Right lobe of liver (tissue), 6 donors: Measurements from ENCODE around the gene DOP1B. TPM values are rescaled to one million over a fixed set of nuclear protein-coding genes. Genes with fewer than 3 reads are reported as not detected.
A peak's percentile ranks its signal among the peaks of the same experiment; 100 is the strongest.

Experiments
- ATAC-seq, 4 donors: fragments of 200-7000 bp; cut with Tn5 transposase; one replicate each; pipeline ENCODE4 v1.9.1; 2020; ENCODE audit warnings: mild to moderate bottlenecking in 4 of 4, moderate library complexity in 4 of 4
- DNase-seq, 3 donors: peaks; one replicate each; pipeline ENCODE4 v3.0.0-alpha.2; 2020
- H3K27ac ChIP-seq, 3 donors: fragments of 200-600 bp; one replicate each; pipeline ENCODE4 v1.8.0; 2022
- H3K27me3 ChIP-seq, 2 donors: fragments of 200-600 bp; one replicate each; pipeline ENCODE4 v1.8.0; 2022
- H3K36me3 ChIP-seq, 4 donors: fragments of 200-600 bp; sonication (generic) in 1 of 4; one replicate each; pipeline versions ENCODE4 v1.5.1 to v1.8.0; 2017 to 2022; ENCODE audit warnings: control low read depth in 1 of 4
- H3K4me1 ChIP-seq, 4 donors: fragments of 200-600 bp; sonication (generic) in 1 of 4; one replicate each; pipeline versions ENCODE4 v1.5.1 to v1.8.0; 2017 to 2022; ENCODE audit warnings: control low read depth in 1 of 4
- H3K4me3 ChIP-seq, 3 donors: fragments of 200-600 bp; one replicate each; pipeline ENCODE4 v1.8.0; 2022
- H3K9me3 ChIP-seq, 4 donors: fragments of 200-600 bp; sonication (generic) in 1 of 4; one replicate each; pipeline versions ENCODE4 v1.5.1 to v1.8.0; 2017 to 2022; ENCODE audit warnings: control low read depth in 1 of 4
- CTCF ChIP-seq, 4 donors: fragments of 200-600 bp in 3 of 4; fragments of 450-650 bp in 1 of 4; IDR thresholded peaks; one replicate each; pipeline versions ENCODE4 v1.5.1 to v1.8.0; 2016 to 2022; ENCODE audit warnings: antibody characterized with exemption in 4 of 4, mild to moderate bottlenecking in 2 of 4
- POLR2A ChIP-seq: fragments of 450-650 bp; IDR thresholded peaks from one replicate; pipeline ENCODE4 v1.6.1; 2017; ENCODE audit warnings: antibody characterized with exemption, mild to moderate bottlenecking
- WGBS: methylation state at CpG from one replicate; pipeline ENCODE4 v1.1.6; 2018; ENCODE audit warnings: low coverage, low lambda C conversion rate; ENCODE audit not compliant: insufficient coverage; ENCODE audit errors: missing lambda C conversion rate; 5-methylcytosine and 5-hydroxymethylcytosine counted together
- intact Hi-C, 2 donors: fragments of 100-400 bp; cut with DNase I; formaldehyde crosslinking; loops; one replicate each; pipeline versions ENCODE4 v1.11.2 to v1.14.1; 2022
- long read RNA-seq: library from polyadenylated mRNA; unstranded; transcript quantifications from one replicate; pipeline ENCODE4 v2.0.0, GENCODE V29; 2019
- total RNA-seq, 6 experiments: library from RNA; depleted of rRNA in 2 of 6; stranded (reverse); fragments of >200 nt in 2 of 6; fragmentation: NEBNext Ultra II Directional in 3 of 6; extraction: Animal tissue kit (Norgen Biotek cat#: 25700) in 3 of 6; gene quantifications; one replicate each; pipeline versions ENCODE4 v1.1.0 to v1.2.4, GENCODE V29; 2016 to 2023
- donor health status: DM: no; HTN: yes; CAD: no.
- donor health status: DM: no; HTN: no; CAD: no.
- donor health status: DM: no; HTN: no; CAD: no.
- donor health status: DM: no; HTN: yes; CAD: no.
- donor health status: DM: no; HTN: yes; CAD: no.

Gene DOP1B
- total RNA-seq = 10 to 100 TPM in 5 of 6 experiments, 1 to 10 TPM in 1; 6.6 to 30.1 (median 20.9) TPM
- long read RNA-seq, partial matches to known transcripts = 1 of 2 reads
- long read RNA-seq, other reads (novel, unspliced or antisense) = 1 of 2 reads

- 5% methylated on average over 17 of the region's 83 CpGs for WGBS
- H3K9me3 ChIP-seq = no peaks in the 10 kb centered on the region
- ATAC-seq (peak; percentile 1 to 13 (median 4)), DNase-seq (peak in 2 of 3 donors; percentile 71 to 75)
- H3K27me3 ChIP-seq = no peaks in the 10 kb centered on the region
- intact Hi-C loops = loop anchor here in 1 of 2 donors (10.0 kb wide), 1 partner anchor 48 kb away; no protein-coding TSS in a partner anchor
- H3K4me1 ChIP-seq = peaks cover 0 to 5% (median 0%) of the 10 kb centered on the region in 4 donors
- peak within 1 kb of the TSS; percentile 84 to 94 (median 84) for H3K4me3 ChIP-seq
- TF ChIP-seq CTCF (IDR thresholded peaks at IDR 0.05) (no peak), POLR2A (peak; percentile 83)
- H3K27ac ChIP-seq = peak within 1 kb of the TSS; percentile 32 to 85 (median 85)
- H3K36me3 ChIP-seq = no peaks in the 10 kb centered on the region
These were observed at the start of gene DOP1B for GRCh38 chr21:36156815-36157670. Gene DOP1B, plus strand, starts transcription at chr21:36156824. Its CDS starts 7,910 bp downstream, at chr21:36164734.

GRCh38 chr21:36109868-36110267, 46.8 kb upstream of the DOP1B start:
- H3K4me1 ChIP-seq = peaks cover 0 to 7% (median 0%) of the 10 kb centered on the region in 4 donors
- ATAC-seq (no peak), DNase-seq (no peak)
- WGBS = 89% methylated on average over 10 of the region's 10 CpGs
- no peaks in the 10 kb centered on the region for H3K27me3 ChIP-seq
- no peak overlapping the region for H3K27ac ChIP-seq
- intact Hi-C loops = no loop called here
- H3K36me3 ChIP-seq = no peaks in the 10 kb centered on the region
- H3K9me3 ChIP-seq = no peaks in the 10 kb centered on the region
- H3K4me3 ChIP-seq = no peak overlapping the region
- TF ChIP-seq POLR2A (no peak), CTCF (IDR thresholded peaks at IDR 0.05) (no peak)

- WGBS = 67% methylated on average over 1 of the region's 8 CpGs
- no peaks in the 10 kb centered on the region for H3K9me3 ChIP-seq
- H3K36me3 ChIP-seq = no peaks in the 10 kb centered on the region
- intact Hi-C loops = no loop called here
- no peak overlapping the region for H3K27ac ChIP-seq
- DNase-seq = no peak
- H3K4me1 ChIP-seq = peaks cover 0 to 7% (median 0%) of the 10 kb centered on the region in 4 donors
- no peak overlapping the region for H3K4me3 ChIP-seq
- H3K27me3 ChIP-seq = no peaks in the 10 kb centered on the region
- TF ChIP-seq CTCF (IDR thresholded peaks at IDR 0.05) = no peak
- TF ChIP-seq POLR2A = no peak
- ATAC-seq = no peak
These were observed 45.4 kb upstream of the DOP1B start for GRCh38 chr21:36111238-36111637.

- H3K9me3 ChIP-seq = no peaks in the 10 kb centered on the region
- H3K4me3 ChIP-seq = peak overlapping the region; percentile 23 to 49 (median 47)
- peak overlapping the region; percentile 43 to 86 (median 83) for H3K27ac ChIP-seq
- no peaks in the 10 kb centered on the region for H3K27me3 ChIP-seq
- no peaks in the 10 kb centered on the region for H3K36me3 ChIP-seq
- DNase-seq (peak; percentile 86 to 91 (median 91)), ATAC-seq (peak; percentile 80 to 89 (median 84))
- peaks cover 0 to 7% (median 0%) of the 10 kb centered on the region in 4 donors for H3K4me1 ChIP-seq
- TF ChIP-seq POLR2A = peak; percentile 25
- no peak for TF ChIP-seq CTCF (IDR thresholded peaks at IDR 0.05)
- 12% methylated on average over 15 of the region's 17 CpGs for WGBS
- intact Hi-C loops = no loop called here
These were observed 42.8 kb upstream of the DOP1B start for GRCh38 chr21:36113647-36114428.
